ENCODE results near the gene AGPAT2.

AGPAT2 gene

DNA sequence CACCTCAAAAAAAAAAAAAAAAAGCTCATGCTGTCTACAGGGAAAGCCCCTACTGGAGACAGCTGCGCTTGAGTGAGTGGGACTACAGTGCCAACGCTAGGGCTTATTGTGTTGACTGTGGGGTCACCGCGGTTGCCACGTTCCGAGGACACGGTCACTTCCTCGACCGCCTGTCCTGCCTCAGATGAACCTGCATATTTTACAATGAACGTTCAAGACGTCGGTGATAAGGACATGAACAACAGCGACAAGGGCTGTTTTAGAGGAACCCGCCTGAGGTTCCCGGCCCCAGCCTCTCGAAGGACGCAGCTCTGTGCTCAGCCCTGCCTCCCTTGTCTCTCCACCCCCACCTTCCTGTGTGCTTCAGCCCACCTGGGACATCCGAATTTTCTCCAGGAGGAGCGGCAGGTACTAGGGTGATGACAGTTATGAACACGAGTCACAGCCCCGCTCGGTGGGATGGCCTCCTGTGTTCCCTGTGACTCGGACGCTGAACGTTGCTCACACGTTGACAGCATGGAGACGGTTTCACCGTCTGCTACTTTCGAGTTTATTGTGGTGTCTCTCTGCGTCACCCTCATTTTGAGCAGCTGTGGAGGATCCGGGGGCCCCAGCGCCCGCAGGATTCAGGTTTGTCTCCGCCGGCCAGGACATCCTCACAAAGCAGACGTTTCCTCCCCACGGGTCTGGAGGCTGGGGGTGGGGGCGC lies 13.9 kb upstream of the AGPAT2 start:
- FAIRE-seq = no peak

GRCh38 chr9:136700304-136700703 lies 13.0 kb upstream of the AGPAT2 start:
- FAIRE-seq = no peak

DNA sequence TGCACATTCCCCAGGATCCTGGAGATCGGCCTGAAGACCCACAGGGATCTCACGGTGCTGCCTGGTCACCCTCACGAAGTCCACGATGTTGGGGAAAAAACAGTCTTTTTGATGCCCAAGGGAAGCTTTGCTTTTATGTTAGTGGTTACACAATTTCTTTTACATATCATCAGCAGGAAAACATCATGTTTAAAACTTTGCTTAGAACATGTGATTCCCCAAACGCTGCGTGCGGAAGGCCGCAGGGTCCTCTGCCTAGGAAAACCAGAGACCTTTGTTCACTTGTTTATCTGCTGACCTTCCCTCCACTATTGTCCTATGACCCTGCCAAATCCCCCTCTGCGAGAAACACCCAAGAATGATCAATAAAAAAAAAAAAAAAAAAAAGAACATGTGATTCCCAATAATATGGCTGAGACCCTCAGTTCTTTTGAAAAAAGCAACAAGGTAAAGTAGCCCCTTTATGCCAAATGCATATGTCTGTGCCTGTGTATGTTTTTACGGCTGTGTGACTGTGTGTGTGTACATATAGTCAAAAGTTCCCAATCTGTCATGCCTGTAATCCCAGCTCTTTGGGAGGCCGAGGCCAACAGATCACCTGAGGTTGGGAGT lies 11.5 kb upstream of the AGPAT2 start:
- FAIRE-seq = no peak

DNA sequence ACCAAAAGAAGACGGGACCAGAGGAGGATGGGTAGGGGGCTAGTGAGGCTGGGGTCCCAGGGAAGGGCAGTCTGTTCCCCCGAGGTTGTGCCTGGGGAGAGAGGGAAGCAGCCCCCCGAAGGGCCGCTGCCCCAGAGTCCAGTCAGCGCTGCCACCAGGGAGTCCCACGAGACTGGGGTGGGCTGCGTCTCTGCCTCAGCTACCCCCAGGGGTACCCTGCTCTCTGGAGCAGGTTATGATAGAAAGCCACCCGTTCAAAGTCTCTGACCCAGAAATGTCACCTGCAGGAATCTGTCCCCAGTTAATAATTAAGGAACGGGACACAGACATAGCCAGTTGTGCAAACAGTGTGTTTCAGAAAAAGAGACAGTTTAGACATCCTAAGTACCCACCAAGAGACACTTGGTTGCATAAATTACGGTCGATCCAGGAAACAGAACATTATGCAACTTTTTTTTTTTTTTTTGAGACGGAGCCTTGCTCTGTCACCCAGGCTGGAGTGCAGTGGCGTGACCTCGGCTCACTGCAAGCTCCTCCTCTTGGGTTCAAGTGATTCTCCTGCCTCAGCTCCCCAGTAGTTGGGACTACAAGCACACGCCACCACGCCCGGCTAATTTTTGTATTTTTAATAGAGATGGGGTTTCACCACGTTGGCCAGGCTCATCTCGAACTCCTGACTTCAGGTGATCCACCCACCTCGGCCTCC lies 10.7 kb upstream of the AGPAT2 start:
- FAIRE-seq = no peak

GRCh38 chr9:136697146-136697820 lies 10.0 kb upstream of the AGPAT2 start:
- no peak for FAIRE-seq

GRCh38 chr9:136696502-136696901 lies 9.2 kb upstream of the AGPAT2 start:
- no peak for FAIRE-seq

- FAIRE-seq = no peak
Observed at GRCh38 chr9:136695955-136696354, 8.7 kb upstream of the AGPAT2 start.

DNA sequence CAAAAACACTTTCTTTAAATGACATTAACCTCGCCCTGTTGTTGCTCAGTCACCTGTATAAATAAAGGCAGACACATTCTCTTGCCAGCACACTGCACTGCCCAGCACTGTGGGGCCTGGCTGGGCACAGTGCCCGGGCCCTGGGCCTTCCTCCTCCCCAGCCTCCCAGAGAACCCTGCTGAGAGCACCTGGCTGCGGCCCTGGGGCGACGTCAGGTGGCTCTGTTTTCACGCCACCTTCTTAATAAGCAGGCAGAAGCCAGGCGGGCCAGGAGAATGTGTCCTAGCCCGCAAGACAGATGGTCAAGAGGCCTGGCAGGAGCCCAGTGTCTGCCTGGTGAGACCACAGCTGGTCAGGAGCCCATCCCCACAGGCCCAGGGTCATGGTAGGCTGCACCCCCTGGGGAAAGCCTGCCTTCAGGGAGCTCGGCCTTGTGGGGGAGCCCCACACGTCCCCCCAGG lies 8.2 kb upstream of the AGPAT2 start:
- no peak for FAIRE-seq

DNA sequence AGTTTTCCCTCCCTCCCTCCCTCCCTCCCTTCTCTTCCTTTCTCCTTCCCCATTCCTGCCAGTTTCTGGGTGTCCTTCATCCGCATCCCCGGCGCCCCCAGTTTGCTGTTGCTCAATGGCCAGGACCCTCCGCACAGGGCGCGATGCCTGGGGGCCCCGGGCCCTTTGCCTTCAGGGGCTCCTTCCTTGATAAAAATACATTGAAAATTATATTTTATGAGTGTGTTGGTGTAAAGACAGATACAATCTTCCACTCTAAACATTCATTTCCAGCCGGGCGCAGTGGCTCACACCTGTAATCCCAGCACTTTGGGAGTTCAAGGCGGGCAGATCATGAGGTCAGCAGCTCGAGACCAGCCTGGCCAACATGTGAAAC lies 7.6 kb upstream of the AGPAT2 start:
- no peak for FAIRE-seq

- FAIRE-seq = no peak
Observed at GRCh38 chr9:136694163-136694871, 7.1 kb upstream of the AGPAT2 start.

- no peak for FAIRE-seq
Observed at GRCh38 chr9:136693490-136694162, 6.4 kb upstream of the AGPAT2 start.

DNA sequence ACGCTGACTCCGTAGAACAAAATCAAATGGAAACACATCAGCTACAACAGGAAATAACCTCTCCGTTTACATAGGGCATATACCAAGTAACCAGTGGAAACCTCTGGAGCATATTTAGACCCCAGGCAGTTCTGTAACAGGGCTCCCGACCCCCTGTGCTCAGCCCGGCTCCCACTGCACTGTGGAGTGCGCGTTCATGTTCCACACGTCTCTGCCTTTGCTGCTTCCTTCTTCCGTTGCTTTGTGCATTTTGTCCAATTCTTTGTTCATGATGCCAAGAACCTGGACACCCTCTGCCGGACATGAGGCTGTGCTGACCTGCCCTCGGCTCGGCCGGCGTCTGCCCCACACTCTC lies 5.9 kb upstream of the AGPAT2 start:
- FAIRE-seq = no peak

DNA sequence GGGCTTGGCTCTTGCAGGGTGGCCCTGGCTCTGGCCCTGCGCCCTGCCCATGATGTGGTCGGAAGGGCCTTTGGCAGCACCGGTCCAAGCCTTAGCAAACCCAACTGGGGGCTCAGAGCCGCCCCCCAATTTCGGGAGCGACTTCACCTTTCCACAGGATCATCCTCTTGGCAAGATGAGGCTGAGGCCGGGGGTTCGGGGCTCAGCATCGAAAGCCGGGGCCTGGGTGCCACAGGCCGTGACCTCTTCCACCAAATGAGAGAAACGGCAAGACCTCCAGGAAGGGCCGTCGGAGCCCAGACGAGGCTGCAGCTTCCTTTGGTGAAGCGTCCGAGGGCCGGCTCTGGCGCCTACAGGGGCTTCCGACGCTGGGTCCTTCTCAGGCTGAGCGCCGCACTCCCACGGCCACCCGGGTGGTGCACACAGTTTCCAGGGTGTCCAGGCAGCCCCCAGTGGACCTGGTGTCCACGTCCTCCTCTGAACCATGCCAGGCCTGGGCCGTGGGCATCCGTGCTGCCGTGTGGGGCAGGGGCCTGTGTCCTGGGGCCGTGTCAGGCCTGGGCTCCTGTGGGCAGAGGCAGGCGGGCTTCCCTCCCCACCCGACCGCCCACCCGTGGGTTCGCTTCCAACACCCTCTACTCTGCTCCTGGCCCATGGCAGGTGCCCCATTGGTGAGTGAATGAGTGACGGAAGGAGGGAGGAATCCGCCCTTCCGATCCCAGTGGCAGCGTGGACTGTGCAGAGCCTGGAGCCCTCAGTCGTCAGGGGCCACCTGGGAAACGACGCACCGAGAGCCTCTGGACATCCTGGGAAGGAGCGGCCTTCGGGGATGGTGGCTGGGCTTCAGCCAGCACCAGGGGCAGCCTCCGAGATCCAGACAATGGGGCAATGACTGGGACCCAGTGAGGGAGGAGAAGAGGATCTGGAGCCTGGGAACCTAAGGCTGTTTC lies 5.2 kb upstream of the AGPAT2 start:
- FAIRE-seq = no peak

DNA sequence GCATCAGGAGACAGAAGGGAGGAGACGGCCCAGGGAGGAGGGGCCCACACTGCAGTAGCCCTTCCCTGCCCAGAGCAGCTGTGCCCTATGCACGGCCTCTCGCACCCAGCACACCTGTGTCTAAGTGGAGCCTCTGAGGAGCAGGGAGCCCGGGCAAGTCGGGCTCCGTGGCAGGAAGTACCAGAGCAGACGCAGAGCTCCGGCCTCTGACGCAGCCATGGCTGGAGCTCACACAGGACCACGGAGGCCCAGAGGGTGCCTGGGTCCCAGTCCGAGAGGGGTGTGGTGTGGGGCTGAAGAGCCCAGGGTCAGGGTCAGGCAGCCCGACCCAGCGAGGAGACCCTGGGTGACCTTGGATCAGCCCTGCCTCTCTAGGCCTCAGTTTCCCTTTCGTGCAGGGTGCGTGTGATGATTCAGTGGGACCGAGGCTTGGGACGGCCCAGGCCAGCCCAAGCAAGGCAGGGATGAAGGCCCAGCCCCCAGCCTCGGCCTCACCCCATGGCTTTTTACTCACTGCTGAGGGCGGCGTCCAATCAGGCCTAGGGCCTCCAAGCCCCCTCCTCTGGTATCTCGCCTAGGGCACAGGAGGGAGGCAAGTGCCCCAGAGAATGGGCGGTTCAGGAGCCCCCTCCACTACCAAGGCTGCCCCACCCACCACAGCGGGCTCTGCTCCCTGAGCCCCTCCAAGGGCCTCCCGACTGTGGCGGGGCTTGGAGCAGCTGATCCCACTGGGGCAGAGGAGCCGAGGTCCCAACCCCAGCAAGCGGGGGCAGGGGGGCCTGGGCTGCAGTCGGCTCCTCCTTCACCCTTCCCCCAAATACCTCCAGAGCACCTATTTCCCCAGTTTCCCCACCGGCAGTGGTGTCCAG lies 4.3 kb upstream of the AGPAT2 start:
- no peak for FAIRE-seq

DNA sequence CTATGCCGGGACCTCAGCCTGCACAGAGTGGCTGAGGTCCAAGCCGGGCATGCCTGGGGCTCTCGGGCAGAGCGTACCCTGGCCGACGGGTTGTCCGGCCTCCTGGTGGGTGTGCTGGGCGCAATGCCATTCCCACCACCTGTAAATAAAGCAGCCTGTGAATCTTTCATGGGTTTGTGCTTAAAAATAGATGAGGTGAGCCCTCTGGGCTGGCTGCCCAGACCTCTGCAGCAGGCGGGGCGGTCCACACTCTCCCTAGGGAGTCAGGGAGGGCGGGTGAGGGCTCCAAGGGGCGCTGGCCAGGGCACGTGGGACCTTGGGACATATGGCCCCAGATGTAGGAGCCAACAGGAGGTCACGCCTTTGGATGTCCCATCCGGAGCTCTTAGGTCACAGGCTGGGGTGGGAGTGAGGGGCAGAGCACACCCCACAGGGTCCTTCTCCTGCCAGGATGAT lies 3.6 kb upstream of the AGPAT2 start:
- no peak for FAIRE-seq

DNA sequence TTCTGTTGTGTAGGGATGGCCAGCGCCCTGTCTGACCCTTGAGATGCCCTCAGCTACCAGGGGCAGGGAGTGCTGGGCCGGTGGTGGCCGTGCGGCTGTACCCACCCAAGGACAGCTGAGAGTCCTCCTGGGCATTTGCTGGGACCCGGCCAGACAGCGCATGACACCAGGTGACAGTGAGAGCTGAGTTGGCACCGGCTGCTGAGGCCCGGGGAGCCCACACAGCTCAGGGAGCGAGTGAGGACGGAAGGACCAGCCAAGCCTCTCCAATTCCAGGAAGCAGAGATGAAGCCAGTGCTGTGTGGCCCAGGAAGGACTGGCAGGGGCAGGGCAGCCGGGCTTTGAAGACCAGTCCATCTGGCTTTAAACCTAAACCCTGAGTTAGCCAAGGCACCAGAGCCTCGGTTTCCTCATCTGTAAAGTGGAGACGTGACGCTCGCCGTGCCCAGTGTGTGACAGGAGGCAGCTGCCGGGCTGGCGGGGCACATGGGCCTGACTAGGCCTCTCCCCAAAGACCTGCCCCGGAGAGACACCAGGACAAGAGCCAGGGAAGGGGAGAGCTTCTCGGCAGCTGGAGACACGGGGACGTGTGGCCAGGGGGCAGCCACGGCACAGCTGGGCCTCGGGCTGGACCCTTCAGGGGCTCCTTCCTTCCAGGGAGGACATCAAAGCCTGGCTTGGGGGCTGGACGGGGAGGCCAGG lies 3.0 kb upstream of the AGPAT2 start:
- no peak for FAIRE-seq

DNA sequence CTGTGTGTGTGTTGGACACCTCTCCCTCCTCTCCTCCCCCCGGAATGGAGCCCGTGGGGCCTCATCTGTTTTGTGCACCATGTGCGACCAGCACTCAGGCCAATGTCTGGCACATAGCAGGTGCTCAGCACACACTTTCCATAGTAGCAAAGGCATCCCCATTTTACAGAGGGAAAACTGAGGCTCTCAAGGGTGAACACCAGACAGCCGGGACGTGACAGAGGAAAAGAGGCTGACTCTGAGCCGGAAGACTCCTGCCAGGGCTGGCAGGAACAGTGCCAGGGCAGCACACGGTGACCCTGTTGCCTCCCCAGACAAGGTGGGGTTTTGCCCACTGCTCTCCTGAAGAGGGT lies 1.8 kb upstream of the AGPAT2 start:
- no peak for FAIRE-seq

DNA sequence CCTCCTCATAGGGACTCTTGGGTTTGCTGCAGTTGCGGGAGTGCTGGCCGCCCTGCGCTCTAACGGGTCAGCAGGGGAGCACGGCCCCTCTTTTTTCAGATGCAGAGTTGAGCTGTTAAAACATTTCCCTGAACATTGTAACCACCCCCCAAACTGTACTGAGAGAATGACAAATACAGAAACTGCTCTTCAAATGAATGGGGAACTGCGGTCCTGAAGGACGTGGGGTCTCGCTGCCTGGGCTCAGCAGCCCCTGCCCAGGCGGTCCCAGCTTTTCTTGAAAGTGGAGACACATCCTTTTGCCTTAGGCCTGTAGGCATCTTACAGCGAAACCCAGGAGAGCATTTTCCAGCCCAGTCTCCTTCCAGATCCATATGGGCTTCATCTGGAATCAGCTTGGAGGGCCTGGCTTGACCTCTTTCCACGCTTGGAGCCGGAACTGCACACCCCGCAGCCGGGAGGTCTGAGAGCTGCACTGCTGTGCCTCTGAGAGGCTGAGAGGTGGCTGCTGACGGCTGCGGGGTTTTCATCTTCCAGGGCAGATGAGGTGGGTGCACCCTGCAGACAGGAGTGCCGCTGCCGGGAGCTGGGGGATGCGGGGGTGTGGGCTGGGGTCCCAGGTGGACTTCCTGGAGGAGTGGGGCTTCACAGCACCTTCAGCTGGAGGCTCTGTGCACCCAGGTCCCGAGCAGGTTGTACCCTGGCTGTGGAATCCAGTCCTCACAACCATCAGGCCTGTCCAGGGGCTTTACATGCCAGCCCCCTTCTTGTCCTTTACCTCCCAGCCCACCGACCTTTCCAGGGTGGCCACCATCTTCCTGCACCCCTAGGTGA lies 1.2 kb upstream of the AGPAT2 start:
- FAIRE-seq = no peak
